H1 (cell line): ENCODE data around the gene STAM. TPM values are rescaled to one million over a fixed set of nuclear protein-coding genes. Genes with fewer than 3 reads are reported as not detected.

ENCODE experiments used
- ASH2L ChIP-seq: fragments of 200-600, 300-600 bp; sonication (generic); IDR thresholded peaks from one replicate; pipeline ENCODE4 v1.7.1; 2017; ENCODE audit warnings: low read length
- CEBPB ChIP-seq: IDR thresholded peaks from 2 replicates; pipeline ENCODE4 v1.6.1; 2012; ENCODE audit warnings: low read depth, low read length
- FOSL1 ChIP-seq: IDR thresholded peaks from 2 replicates; pipeline ENCODE4 v1.6.1; 2011; ENCODE audit warnings: mild to moderate bottlenecking, low read depth, low read length, moderate library complexity; ENCODE audit not compliant: insufficient read depth
- POU5F1 ChIP-seq: IDR thresholded peaks from 2 replicates; pipeline ENCODE4 v1.6.1; 2011; ENCODE audit warnings: low read depth, mild to moderate bottlenecking, low read length, moderate library complexity
- TAF7 ChIP-seq: optimal IDR thresholded peaks from 2 replicates; pipeline ENCODE3; 2011; ENCODE audit warnings: low read depth, mild to moderate bottlenecking, inconsistent platforms, low read length, moderate library complexity, borderline replicate concordance
- YY1 ChIP-seq: IDR thresholded peaks from 2 replicates; pipeline ENCODE4 v1.6.1; 2011; ENCODE audit warnings: low read depth, mild to moderate bottlenecking, low read length
- polyA plus RNA-seq, 7 experiments: library from polyadenylated mRNA; depleted of rRNA in 3 of 7; stranded (reverse) in 5 of 7; unstranded in 2 of 7; fragments of >200 nt in 5 of 7; fragments of 200-250 nt in 2 of 7; gene quantifications; 1 replicate in 5 of 7; 2 replicates in 1 of 7; 4 replicates in 1 of 7; pipeline versions ENCODE4 v1.2.1 to v1.2.3, GENCODE V29; 2011 to 2013; ENCODE audit warnings: missing spikeins in 2 of 7, mixed read lengths in 2 of 7
- total RNA-seq: library from RNA; stranded (reverse); fragmentation: NEBNext Ultra II Directional; extraction: Animal tissue kit (Norgen Biotek cat#: 25700); gene quantifications from 2 replicates; pipeline ENCODE4 v1.2.1, GENCODE V29; 2021

Gene STAM
- total and polyA plus RNA-seq, 2 of the 8 experiments (the other 6 are each of a cell fraction or from before 2014, with no cell fraction given): 22.0 to 27.8 TPM

GRCh38 chr10:17693009-17693408 lies 49.1 kb downstream of the STAM start (continued):
- TF ChIP-seq YY1 (no peak), POU5F1 (no peak), FOSL1 (no peak), TAF7 (no peak), CEBPB (no peak), ASH2L (no peak)
